Keratinocyte (primary cell): ENCODE results near the gene DNAJC13. TPM values are rescaled to one million over a fixed set of nuclear protein-coding genes. Genes with fewer than 3 reads are reported as not detected.

ENCODE experiments used
- DNase-seq: peaks from one replicate; pipeline ENCODE4 v3.0.0-alpha.2; 2011; ENCODE audit warnings: low read depth, missing footprints, low spot score
- FAIRE-seq: peaks from 2 replicates; lab custom pipeline; 2011; peaks lifted over from hg19 to GRCh38; lab: Jason Lieb, UNC
- H2AFZ ChIP-seq: 2 replicates; pipeline ENCODE4 v1.6.0; 2012; ENCODE audit warnings: low read length, control low read depth, inconsistent platforms; ENCODE audit not compliant: control insufficient read depth
- H3K27ac ChIP-seq: 2 replicates; pipeline ENCODE4 v1.5.1; 2011; ENCODE audit warnings: low read length; ENCODE audit not compliant: control insufficient read depth, insufficient read depth
- H3K27me3 ChIP-seq: 3 replicates; pipeline ENCODE4 v1.6.0; 2011; ENCODE audit warnings: low read length; ENCODE audit not compliant: control insufficient read depth, insufficient read depth; ENCODE audit errors: extremely low read depth
- H3K36me3 ChIP-seq, 2 experiments: 2 replicates in 1 of 2; 3 replicates in 1 of 2; pipeline ENCODE4 v1.5.1; 2011; ENCODE audit warnings: low read length in 2 of 2, mild to moderate bottlenecking in 1 of 2; ENCODE audit not compliant: control insufficient read depth in 2 of 2, insufficient read depth in 2 of 2; ENCODE audit errors: extremely low read depth in 1 of 2
- H3K4me1 ChIP-seq: 3 replicates; pipeline ENCODE4 v1.5.1; 2011; ENCODE audit warnings: low read length; ENCODE audit not compliant: control insufficient read depth, insufficient read depth; ENCODE audit errors: extremely low read depth
- H3K4me2 ChIP-seq: 3 replicates; pipeline ENCODE4 v1.6.0; 2011; ENCODE audit warnings: low read depth, low read length; ENCODE audit not compliant: control insufficient read depth, insufficient read depth; ENCODE audit errors: extremely low read depth
- H3K4me3 ChIP-seq, 3 experiments: fragments of 200-600 bp in 1 of 3; sonication (generic) in 1 of 3; 2 replicates in 2 of 3; 3 replicates in 1 of 3; pipeline ENCODE4 v1.5.1; 2011 to 2016; ENCODE audit warnings: low read length in 3 of 3, mild to moderate bottlenecking in 3 of 3, control low read depth in 2 of 3, inconsistent platforms in 1 of 3, low read depth in 1 of 3, mixed read lengths in 1 of 3, mixed run types in 1 of 3, moderate library complexity in 1 of 3; ENCODE audit not compliant: control insufficient read depth in 2 of 3, insufficient read depth in 2 of 3; ENCODE audit errors: extremely low read depth in 1 of 3
- H3K79me2 ChIP-seq: 2 replicates; pipeline ENCODE4 v1.6.0; 2012; ENCODE audit warnings: low read length; ENCODE audit not compliant: control insufficient read depth, insufficient read depth
- H3K9ac ChIP-seq: 3 replicates; pipeline ENCODE4 v1.6.0; 2011; ENCODE audit warnings: low read length; ENCODE audit not compliant: control insufficient read depth, insufficient read depth; ENCODE audit errors: extremely low read depth
- H3K9me1 ChIP-seq: 3 replicates; pipeline ENCODE4 v1.6.0; 2011; ENCODE audit warnings: low read length; ENCODE audit not compliant: control insufficient read depth, insufficient read depth; ENCODE audit errors: extremely low read depth
- H3K9me3 ChIP-seq: 2 replicates; pipeline ENCODE4 v1.5.1; 2012; ENCODE audit warnings: low read depth, low read length; ENCODE audit not compliant: control insufficient read depth
- H4K20me1 ChIP-seq: 3 replicates; pipeline ENCODE4 v1.6.0; 2011; ENCODE audit warnings: low read length; ENCODE audit not compliant: control insufficient read depth, insufficient read depth; ENCODE audit errors: extremely low read depth
- EZH2 ChIP-seq: IDR thresholded peaks from one replicate; pipeline ENCODE4 v1.6.1; 2012; ENCODE audit warnings: inconsistent platforms, mild to moderate bottlenecking, low read length, moderate library complexity
- dilution Hi-C: fragments of 300-500 bp; cut with MboI; formaldehyde crosslinking; loops from one replicate; pipeline ENCODE4 v1.7.0; 2020; ENCODE audit warnings: low sequenced_read_pairs; ENCODE audit not compliant: extremely low pct_ligation_motif_present
- polyA plus RNA-seq, 5 experiments: library from polyadenylated mRNA; depleted of rRNA in 3 of 5; stranded (reverse) in 3 of 5; stranded (forward) in 1 of 5; unstranded in 1 of 5; fragments of >200 nt; gene quantifications; 1 replicate in 1 of 5; 2 replicates in 3 of 5; 3 replicates in 1 of 5; pipeline versions ENCODE4 v1.2.1 to v1.2.3, GENCODE V29; 2011 to 2012; ENCODE audit warnings: missing spikeins in 2 of 5, low read depth in 1 of 5, low replicate concordance in 1 of 5
- TF ChIP-seq, protein P1 (sequence below), 3 experiments: IDR thresholded peaks in 1 of 3; conservative IDR thresholded peaks in 1 of 3; optimal IDR thresholded peaks in 1 of 3; 2 replicates in 2 of 3; 3 replicates in 1 of 3; pipeline versions ENCODE3 to v1.5.1; 2011; ENCODE audit warnings: low read length in 3 of 3, mild to moderate bottlenecking in 3 of 3, moderate library complexity in 2 of 3, control low read depth in 1 of 3, inconsistent platforms in 1 of 3; ENCODE audit not compliant: insufficient read depth in 2 of 3; ENCODE audit errors: extremely low read depth in 1 of 3

DNAJC13 gene
- polyA plus RNA-seq, 1 donor (not counting 4 experiments of a cell fraction or from before 2014, with no cell fraction given) = 24.3 TPM

DNA sequence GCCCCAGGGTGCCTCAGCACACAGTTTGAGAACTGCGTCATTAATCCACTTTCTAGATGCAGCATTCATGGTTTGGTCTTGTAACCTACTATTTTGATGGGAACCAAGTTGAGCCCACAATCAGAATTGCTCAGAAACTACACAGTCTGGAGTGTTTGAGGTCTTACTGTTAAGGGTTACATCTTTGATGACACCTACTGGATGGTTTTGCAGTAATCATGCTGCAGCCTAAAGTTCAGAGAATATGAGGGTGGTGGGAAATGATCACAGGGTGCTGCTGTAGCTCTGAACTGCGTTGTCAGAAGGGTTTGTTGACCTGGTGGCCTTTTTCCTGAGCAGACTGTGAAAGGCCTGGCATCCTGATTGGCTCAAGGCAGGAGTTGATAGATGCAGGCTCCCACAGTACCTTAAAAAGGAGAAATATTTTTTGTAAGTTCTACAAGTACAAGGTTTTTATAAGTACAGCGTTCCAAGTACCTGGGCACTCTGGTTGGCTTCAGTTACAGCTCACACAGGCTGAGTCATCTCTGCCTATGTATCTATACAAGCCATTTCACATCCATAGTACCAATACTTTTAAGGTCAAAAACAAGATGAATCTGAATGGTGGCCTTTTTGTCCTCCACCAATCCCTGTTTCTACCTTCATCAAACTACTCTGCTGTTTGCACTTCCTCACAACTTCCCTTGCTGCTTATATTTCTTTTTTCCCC lies 119.3 kb downstream of the DNAJC13 start:
- no peaks in the 10 kb centered on the region for H3K9me3 ChIP-seq
- H3K79me2 ChIP-seq = no peaks in the 10 kb centered on the region
- H3K36me3 ChIP-seq = peaks cover 9 to 15% of the 10 kb centered on the region in 2 experiments
- H3K9ac ChIP-seq = no peak overlapping the region
- TF ChIP-seq, protein P1, sequence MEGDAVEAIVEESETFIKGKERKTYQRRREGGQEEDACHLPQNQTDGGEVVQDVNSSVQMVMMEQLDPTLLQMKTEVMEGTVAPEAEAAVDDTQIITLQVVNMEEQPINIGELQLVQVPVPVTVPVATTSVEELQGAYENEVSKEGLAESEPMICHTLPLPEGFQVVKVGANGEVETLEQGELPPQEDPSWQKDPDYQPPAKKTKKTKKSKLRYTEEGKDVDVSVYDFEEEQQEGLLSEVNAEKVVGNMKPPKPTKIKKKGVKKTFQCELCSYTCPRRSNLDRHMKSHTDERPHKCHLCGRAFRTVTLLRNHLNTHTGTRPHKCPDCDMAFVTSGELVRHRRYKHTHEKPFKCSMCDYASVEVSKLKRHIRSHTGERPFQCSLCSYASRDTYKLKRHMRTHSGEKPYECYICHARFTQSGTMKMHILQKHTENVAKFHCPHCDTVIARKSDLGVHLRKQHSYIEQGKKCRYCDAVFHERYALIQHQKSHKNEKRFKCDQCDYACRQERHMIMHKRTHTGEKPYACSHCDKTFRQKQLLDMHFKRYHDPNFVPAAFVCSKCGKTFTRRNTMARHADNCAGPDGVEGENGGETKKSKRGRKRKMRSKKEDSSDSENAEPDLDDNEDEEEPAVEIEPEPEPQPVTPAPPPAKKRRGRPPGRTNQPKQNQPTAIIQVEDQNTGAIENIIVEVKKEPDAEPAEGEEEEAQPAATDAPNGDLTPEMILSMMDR (optimal IDR thresholded peaks at IDR 0.05 in 1 of 3, IDR thresholded peaks at IDR 0.05 in 1 of 3, conservative IDR thresholded peaks at IDR 0.05 in 1 of 3; ENCODE audit: extremely low read depth in 1 of 3, insufficient read depth in 2 of 3, low read length in 3 of 3) = peak in 1 of 3 experiments; percentile 6
- no peak for TF ChIP-seq EZH2
- H3K4me2 ChIP-seq = peak overlapping the region; percentile 8
- no peak overlapping the region for H3K27ac ChIP-seq
- H3K4me3 ChIP-seq = no peak overlapping the region
- no peaks in the 10 kb centered on the region for H3K9me1 ChIP-seq
- DNase-seq (no peak), FAIRE-seq (peak; percentile 63)
- peaks cover 11% of the 10 kb centered on the region for H3K4me1 ChIP-seq
- H4K20me1 ChIP-seq = no peaks in the 10 kb centered on the region
- no peak overlapping the region for H2AFZ ChIP-seq
- no peaks in the 10 kb centered on the region for H3K27me3 ChIP-seq
- dilution Hi-C loops = no loop called here

DNA sequence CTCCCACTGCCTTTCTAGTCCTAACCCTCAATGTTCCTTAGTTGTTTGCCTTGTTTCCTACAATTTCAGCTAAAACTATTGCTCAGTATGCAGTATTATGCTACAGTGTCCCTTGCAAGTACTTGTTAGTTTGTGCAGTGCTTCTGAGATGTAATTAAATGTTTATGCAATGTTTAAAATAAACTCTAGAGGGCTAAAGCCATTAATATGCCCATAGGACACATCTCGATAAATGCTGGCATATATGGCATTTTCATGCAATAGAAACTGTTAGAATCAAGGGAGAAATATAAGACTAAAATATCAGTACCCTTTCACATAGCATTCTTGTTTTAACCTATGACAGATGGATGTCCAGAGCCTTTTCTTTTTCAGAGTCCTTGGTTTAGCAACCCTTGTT lies 120.0 kb downstream of the DNAJC13 start:
- peaks cover 9 to 15% of the 10 kb centered on the region in 2 experiments for H3K36me3 ChIP-seq
- no peak for TF ChIP-seq EZH2
- TF ChIP-seq, protein P1 (optimal IDR thresholded peaks at IDR 0.05 in 1 of 3, IDR thresholded peaks at IDR 0.05 in 1 of 3, conservative IDR thresholded peaks at IDR 0.05 in 1 of 3; ENCODE audit: extremely low read depth in 1 of 3, insufficient read depth in 2 of 3, low read length in 3 of 3) = no peak
- dilution Hi-C loops = no loop called here

More for the DNA sequence above, 120.0 kb downstream of the DNAJC13 start:
- H3K9me3 ChIP-seq = no peaks in the 10 kb centered on the region
- H2AFZ ChIP-seq = no peak overlapping the region
- FAIRE-seq (no peak), DNase-seq (no peak)
- H3K27me3 ChIP-seq = no peaks in the 10 kb centered on the region
- no peak overlapping the region for H3K9ac ChIP-seq
- H3K27ac ChIP-seq = no peak overlapping the region
- H3K4me2 ChIP-seq = no peak overlapping the region
- no peaks in the 10 kb centered on the region for H3K79me2 ChIP-seq
- no peak overlapping the region for H3K4me3 ChIP-seq
- no peaks in the 10 kb centered on the region for H3K9me1 ChIP-seq
- H4K20me1 ChIP-seq = no peaks in the 10 kb centered on the region
- H3K4me1 ChIP-seq = peaks cover 11% of the 10 kb centered on the region
